Tibial nerve (tissue), 4 donors: ENCODE results near the gene SLC2A9.

Experiments
- CTCF ChIP-seq, 5 experiments: fragments of 200-600 bp in 3 of 5; fragments of 450-650 bp in 2 of 5; sonication (generic) in 3 of 5; IDR thresholded peaks; one replicate each; pipeline ENCODE4 v1.5.1; 2016 to 2019; ENCODE audit warnings: antibody characterized with exemption in 5 of 5, mild to moderate bottlenecking in 3 of 5, moderate library complexity in 2 of 5
- EP300 ChIP-seq, 2 donors: sonication (generic); formaldehyde crosslinking; IDR thresholded peaks; one replicate each; pipeline ENCODE4 v1.6.1; 2017; ENCODE audit warnings: antibody characterized with exemption in 2 of 2, mild to moderate bottlenecking in 1 of 2
- POLR2A ChIP-seq, 2 donors: fragments of 450-650 bp; IDR thresholded peaks; one replicate each; pipeline ENCODE4 v1.6.1; 2017; ENCODE audit warnings: antibody characterized with exemption in 2 of 2, mild to moderate bottlenecking in 2 of 2, moderate library complexity in 2 of 2

- TF ChIP-seq CTCF (IDR thresholded peaks at IDR 0.05) (no peak), POLR2A (IDR thresholded peaks at IDR 0.05) (no peak), EP300 (IDR thresholded peaks at IDR 0.05) (no peak)
These were observed 220.4 kb downstream of the SLC2A9 start for GRCh38 chr4:9800848-9801247.
